AG09309 (cell line): Measurements from ENCODE around the gene KLHDC4.

ENCODE experiments used
- DNase-seq: peaks from one replicate; pipeline ENCODE4 v3.0.0-alpha.2; 2010; ENCODE audit warnings: low read depth
- H3K4me3 ChIP-seq: 2 replicates; pipeline ENCODE4 v1.5.1; 2011; ENCODE audit warnings: mild to moderate bottlenecking, low read depth, low read length, moderate library complexity; ENCODE audit not compliant: control insufficient read depth
- CTCF ChIP-seq: IDR thresholded peaks from 2 replicates; pipeline ENCODE4 v1.5.1; 2011; ENCODE audit warnings: mild to moderate bottlenecking, low read depth, low read length, inconsistent platforms; ENCODE audit not compliant: insufficient read depth, control insufficient read depth; ENCODE audit errors: missing control alignments

The KLHDC4 gene

GRCh38 chr16:87691686-87692079 lies 74.1 kb downstream of the KLHDC4 start:
- no peak for TF ChIP-seq CTCF

GRCh38 chr16:87690911-87691685 lies 74.7 kb downstream of the KLHDC4 start:
- no peak overlapping the region for H3K4me3 ChIP-seq
- DNase-seq: no peak
- TF ChIP-seq CTCF: no peak

More at GRCh38 chr16:87691686-87692079, 74.1 kb downstream of the KLHDC4 start:
- no peak for DNase-seq
- H3K4me3 ChIP-seq: no peak overlapping the region

GRCh38 chr16:87689956-87690465 lies 75.8 kb downstream of the KLHDC4 start:
- H3K4me3 ChIP-seq: no peak overlapping the region
- TF ChIP-seq CTCF: no peak
- no peak for DNase-seq

DNA sequence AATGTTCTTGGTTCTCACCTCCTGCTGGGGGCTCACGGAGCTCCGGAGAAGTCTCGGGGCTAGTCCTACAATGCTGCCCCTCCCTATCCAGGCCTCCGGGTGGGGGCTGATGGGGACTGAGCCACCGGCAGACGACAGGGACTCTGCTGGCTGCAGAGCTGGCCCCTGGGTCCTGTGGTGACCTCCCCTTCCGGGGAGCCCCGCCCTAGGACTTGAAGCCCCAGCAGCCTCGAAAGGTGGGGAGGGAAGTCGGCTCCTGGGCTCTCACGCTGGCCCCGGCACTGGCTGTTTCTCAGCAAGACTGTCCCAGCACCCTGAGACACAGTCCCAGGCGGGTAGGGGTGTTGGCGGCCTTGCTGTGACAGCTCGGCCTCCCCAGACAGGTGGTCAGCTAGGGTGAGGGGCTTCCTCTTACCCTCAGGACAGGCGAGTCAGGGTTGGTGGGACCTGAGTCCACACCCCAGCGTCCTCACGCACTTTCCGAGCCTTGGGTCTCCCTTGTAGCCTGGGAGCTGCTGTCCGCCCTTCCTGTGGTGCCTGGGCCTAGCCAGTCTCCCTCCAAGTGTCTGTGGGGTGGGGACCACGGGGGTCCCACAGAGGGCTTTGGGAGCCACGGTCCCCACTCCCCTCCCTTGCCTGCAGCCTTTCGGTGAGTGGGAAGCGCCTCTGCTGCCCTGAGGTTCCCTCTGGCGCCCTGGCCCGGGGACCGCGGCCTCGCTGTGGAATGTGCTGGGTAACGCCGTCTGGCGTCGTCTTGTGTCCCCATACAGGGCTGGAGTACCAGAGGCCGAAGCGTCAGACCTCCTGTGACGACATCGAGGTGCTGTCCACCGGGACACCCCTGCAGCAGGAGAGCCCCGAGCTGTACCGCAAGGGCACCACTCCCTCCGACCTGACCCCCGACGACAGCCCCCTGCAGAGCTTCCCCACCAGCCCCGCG lies 76.6 kb downstream of the KLHDC4 start:
- DNase-seq: no peak
- H3K4me3 ChIP-seq: no peak overlapping the region
- no peak for TF ChIP-seq CTCF

DNA sequence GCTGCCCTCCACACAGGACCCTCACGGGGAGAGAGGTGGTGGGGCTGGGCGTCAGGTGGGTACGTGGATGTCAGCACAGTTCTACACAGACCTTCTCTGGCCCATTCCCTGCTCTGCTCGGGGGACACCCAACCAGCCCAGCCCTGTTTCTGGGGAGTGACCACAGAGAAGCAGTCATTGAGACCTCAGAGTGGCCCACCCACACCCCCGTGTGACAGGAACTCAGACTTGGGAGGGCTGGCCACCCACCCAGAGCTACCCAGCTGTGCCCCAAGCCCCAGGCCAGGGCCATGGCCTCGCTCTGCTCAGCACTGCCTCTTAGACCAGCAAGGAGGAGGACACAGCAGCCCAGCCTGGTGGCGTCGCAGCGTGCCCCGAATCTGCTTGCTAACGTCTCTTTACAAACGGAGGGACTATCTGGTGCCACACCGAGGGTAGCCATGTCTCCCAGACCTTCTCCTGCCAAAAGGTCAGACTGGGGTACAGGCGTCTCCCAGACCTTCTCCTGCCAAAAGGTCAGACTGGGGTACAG lies 77.7 kb downstream of the KLHDC4 start:
- H3K4me3 ChIP-seq: no peak overlapping the region
- no peak for TF ChIP-seq CTCF
- DNase-seq: no peak

GRCh38 chr16:87687126-87687910 lies 78.5 kb downstream of the KLHDC4 start:
- TF ChIP-seq CTCF: no peak
- no peak for DNase-seq
- H3K4me3 ChIP-seq: no peak overlapping the region
